GM18867 (cell line): Measurements from ENCODE around the gene SMU1.
"Not testable (repeated sequence)": the region's sequence is repeated elsewhere in the genome, so short reads cannot be mapped to it uniquely, and the experiment has no call there.

ENCODE experiments used
- ATAC-seq: cut with Tn5 transposase; IDR thresholded peaks from one replicate; pipeline ENCODE4 v1.9.1; 2021; ENCODE audit warnings: mild to moderate bottlenecking, moderate library complexity; ENCODE audit not compliant: unreplicated experiment

SMU1 gene

DNA sequence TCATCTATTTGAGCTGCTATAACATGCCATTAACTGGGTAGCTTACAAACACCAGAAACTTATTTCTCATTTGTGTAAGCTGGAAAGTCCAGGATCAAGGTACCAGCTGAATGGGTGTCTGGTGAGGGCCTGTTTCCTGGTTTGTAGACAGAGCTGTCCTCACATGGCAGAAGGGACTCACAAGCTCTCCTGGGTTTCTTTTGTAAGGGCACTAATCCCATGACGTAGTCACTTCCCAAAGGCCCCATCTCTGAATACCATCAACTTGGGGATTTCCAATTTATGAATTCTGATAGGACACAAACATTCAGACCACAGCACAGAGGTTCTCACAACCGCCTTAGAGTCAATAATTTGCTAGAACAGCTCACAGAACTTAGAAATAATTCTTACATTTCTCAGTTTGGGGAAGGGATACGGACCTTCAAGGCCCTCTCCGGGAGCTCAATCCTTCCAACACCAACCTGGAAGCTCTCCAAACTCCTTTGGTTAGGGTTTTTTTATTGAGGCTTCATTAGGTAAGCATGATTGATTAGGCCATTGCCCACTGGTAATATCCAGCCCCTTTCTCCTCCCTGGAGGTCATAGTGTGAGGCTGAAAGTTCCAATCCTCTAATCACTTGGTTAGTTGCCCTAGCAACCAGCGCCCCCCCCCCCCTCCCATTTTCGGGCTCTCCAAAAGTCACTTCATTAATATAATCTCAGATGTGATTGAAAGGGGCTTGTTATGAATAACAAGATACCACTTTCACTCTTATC lies 59.0 kb downstream of the SMU1 start:
- ATAC-seq, result peak; percentile 41

GRCh38 chr9:33014665-33015014 lies 61.8 kb downstream of the SMU1 start:
- no peak for ATAC-seq

- ATAC-seq, result no peak
Measured at GRCh38 chr9:33013962-33014664, 62.4 kb downstream of the SMU1 start.

GRCh38 chr9:33012328-33013069 lies 64.0 kb downstream of the SMU1 start:
- ATAC-seq, result no peak

DNA sequence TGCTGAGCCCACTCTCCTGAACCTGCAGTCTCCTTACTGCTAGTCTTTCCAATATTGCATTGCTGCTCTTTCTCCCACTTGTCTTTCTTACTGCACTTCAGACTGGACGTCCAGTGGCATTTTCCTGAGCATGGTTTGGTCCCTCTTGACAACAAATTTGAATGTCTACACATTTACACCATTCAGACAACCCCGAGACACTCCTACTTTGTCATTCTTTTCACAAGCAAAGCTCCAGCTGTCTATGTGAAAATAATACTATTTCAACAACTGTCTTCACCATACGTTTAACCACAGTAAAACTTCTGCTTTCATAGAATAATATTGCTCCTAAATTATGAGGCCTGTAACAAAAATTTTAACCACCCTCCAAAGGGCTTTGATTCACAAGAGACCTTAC lies 64.6 kb downstream of the SMU1 start:
- no peak for ATAC-seq

GRCh38 chr9:33007755-33008154 lies 68.7 kb downstream of the SMU1 start:
- ATAC-seq, result no peak

DNA sequence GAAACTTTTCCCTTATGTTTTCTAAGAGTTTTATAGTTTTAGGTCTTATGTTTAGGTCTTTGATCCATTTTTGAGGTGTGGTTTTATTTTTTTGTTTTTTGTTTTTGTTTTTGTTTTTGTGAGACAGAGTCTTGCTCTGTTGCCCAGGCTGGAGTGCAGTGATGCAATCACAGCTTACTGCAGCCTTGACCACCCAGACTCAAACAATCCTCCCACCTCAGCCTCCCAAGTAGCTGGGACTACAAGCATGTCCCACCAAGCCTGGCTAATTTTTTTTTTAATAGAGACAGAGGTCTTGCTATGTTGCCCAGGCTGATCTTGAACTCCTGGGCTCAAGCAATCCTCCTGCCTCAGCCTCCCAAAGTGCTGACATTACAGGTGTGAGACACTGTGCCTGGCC lies 71.1 kb downstream of the SMU1 start:
- not testable (repeated sequence) for ATAC-seq

- not testable (repeated sequence) for ATAC-seq
Measured at GRCh38 chr9:33000682-33001055, 75.8 kb downstream of the SMU1 start.

DNA sequence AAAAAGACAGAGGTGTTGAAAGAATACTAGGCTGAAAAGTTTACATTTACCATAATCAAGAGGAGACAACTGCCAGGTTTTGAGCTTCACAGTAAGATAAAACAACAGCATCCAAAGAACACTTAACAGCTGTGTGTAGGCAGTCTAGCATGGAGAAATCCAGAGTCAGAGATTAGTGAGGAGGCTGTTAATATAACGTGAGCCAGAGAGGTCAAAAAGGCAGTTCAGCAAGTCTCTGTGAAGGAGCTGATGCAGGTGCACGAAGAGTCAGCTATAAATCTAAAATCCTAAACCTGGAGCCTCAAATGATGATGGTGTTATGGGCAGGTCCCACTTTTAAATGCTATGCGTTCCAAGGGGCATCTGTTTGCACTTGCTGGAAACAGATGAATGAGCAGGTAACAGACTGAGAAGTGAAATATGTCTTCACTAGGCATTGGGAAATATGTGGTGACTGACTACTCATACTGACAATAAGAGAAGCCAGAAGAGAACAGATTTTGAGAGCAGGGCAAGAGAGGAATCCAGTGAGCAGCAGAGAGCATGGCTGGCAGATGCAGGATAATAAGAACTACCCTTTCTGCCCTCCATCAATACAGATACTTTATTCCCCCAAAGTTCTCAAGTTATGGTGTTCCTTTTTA lies 83.8 kb downstream of the SMU1 start:
- ATAC-seq, result no peak

DNA sequence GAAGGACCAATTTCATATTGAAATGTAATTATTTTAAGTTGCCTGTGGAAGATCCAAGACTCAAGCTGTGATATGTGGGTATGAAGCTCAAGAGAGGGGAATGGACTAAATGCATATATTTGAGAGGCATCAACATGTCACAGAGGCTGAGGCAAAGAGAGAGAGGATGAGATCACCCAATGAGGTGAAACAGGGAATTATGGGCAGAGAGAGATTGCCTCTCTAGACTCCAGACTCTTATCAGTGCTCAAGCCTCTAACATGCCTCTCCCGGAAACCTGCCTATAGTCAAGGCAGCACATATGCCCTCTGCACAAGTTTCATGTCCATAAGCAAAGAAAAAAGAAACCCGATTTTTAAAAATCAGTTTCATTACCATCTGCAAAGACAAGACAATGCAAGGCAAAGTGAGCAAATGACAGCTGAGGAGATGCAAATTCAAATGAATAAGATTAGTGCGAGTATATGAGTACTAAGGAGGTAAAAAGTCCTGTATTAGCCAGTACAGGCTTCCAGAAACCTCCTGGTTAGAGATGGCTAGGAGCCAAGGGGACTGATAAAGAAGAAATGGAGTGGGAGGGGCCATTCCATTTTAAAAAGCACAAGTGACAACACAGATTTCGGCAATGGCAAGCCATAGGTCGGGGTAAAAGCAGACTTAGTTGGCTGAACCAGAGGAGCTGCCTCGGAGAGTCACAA lies 84.4 kb downstream of the SMU1 start:
- no peak for ATAC-seq
